Left colon (tissue), 2 donors: ENCODE data around the gene GJA4. TPM values are rescaled to one million over a fixed set of nuclear protein-coding genes. Genes with fewer than 3 reads are reported as not detected.
A peak's percentile ranks its signal among the peaks of the same experiment; 100 is the strongest.

Experiments used
- ATAC-seq: fragments of 200-7000 bp; cut with Tn5 transposase; one replicate; pipeline ENCODE4 v1.9.1; 2020; ENCODE audit warnings: mild to moderate bottlenecking, moderate library complexity
- DNase-seq, 2 donors: peaks; one replicate each; pipeline ENCODE4 v3.0.0-alpha.2; 2020
- intact Hi-C, 2 donors: fragments of 100-400 bp; cut with DNase I in 1 of 2; cut with micrococcal nuclease in 1 of 2; formaldehyde crosslinking; loops; one replicate each; pipeline versions ENCODE4 v1.11.2 to v1.14.0; 2022; cut with DNase I, micrococcal nuclease
- total RNA-seq, 2 donors: library from RNA; stranded (reverse); fragmentation: NEBNext Ultra II Directional; extraction: Animal tissue kit (Norgen Biotek cat#: 25700); gene quantifications; one replicate each; pipeline ENCODE4 v1.2.1, GENCODE V29; 2021
- donor health status: DM: no; HTN: no; CAD: no.
- donor health status: DM: yes; HTN: yes; CAD: no.

GJA4 gene
- total RNA-seq, 2 donors from 2014 or later: 1.5 to 2.3 TPM

- no peak for DNase-seq
- no peak for ATAC-seq
- intact Hi-C loops: no loop called here
Measured at GRCh38 chr1:34822202-34822601, 29.4 kb downstream of the GJA4 start.

- no peak for DNase-seq
- peak; percentile 24 for ATAC-seq
- intact Hi-C loops: no loop called here
Measured at GRCh38 chr1:34824817-34825454, 32.1 kb downstream of the GJA4 start.

- ATAC-seq (peak; percentile 96), DNase-seq (peak in 1 of 2 donors; percentile 31)
- intact Hi-C loops: no loop called here
Measured at GRCh38 chr1:34825455-34826091, 32.8 kb downstream of the GJA4 start.

GRCh38 chr1:34827341-34827941 is 34.6 kb downstream of the GJA4 start:
- DNase-seq (no peak), ATAC-seq (no peak)
- intact Hi-C loops: no loop called here

GRCh38 chr1:34828611-34829010 is 35.8 kb downstream of the GJA4 start:
- no peak for DNase-seq
- no peak for ATAC-seq
- intact Hi-C loops: no loop called here

GRCh38 chr1:34829250-34829649 is 36.5 kb downstream of the GJA4 start:
- no peak for DNase-seq
- no peak for ATAC-seq
- intact Hi-C loops: no loop called here

GRCh38 chr1:34831721-34832246 is 39.0 kb downstream of the GJA4 start:
- DNase-seq: no peak
- intact Hi-C loops: no loop called here
- no peak for ATAC-seq

- intact Hi-C loops: no loop called here
- DNase-seq (no peak), ATAC-seq (no peak)
Measured at GRCh38 chr1:34833711-34834110, 40.9 kb downstream of the GJA4 start.

GRCh38 chr1:34839526-34840305 is 46.9 kb downstream of the GJA4 start:
- intact Hi-C loops: no loop called here
- no peak for ATAC-seq
- no peak for DNase-seq

- DNase-seq (no peak), ATAC-seq (no peak)
- intact Hi-C loops: no loop called here
Measured at GRCh38 chr1:34840426-34840825, 47.6 kb downstream of the GJA4 start.

GRCh38 chr1:34842073-34842472 is 49.3 kb downstream of the GJA4 start:
- ATAC-seq (no peak), DNase-seq (no peak)
- intact Hi-C loops: no loop called here

- no peak for DNase-seq
- intact Hi-C loops: no loop called here
- no peak for ATAC-seq
Measured at GRCh38 chr1:34842952-34843371, 50.2 kb downstream of the GJA4 start.

GRCh38 chr1:34843392-34844251 is 50.8 kb downstream of the GJA4 start:
- intact Hi-C loops: no loop called here
- no peak for ATAC-seq

GRCh38 chr1:34844252-34844634 is 51.4 kb downstream of the GJA4 start:
- DNase-seq: no peak
- intact Hi-C loops: no loop called here
- no peak for ATAC-seq

More at GRCh38 chr1:34843392-34844251, 50.8 kb downstream of the GJA4 start:
- no peak for DNase-seq

Other genes starting within 250 kb of the GJA4 start
- gene GJB5, start 38.0 kb upstream of the GJA4 start, total RNA-seq: not detected
- under 1 TPM in 1 of 2 donors, not detected in 1; 0.11 TPM for gene GJB4, start 33.3 kb upstream of the GJA4 start, total RNA-seq
- gene GJB3, start 11.8 kb upstream of the GJA4 start, total RNA-seq: 10 to 100 TPM in 1 of 2 donors, 1 to 10 TPM in 1; 6.7 to 11.0 TPM
- 10 to 100 TPM; 58.8 to 59.4 TPM for gene SMIM12, start 66.8 kb downstream of the GJA4 start, total RNA-seq
- under 1 TPM; 0.24 to 0.28 TPM for gene DLGAP3, start 136.7 kb downstream of the GJA4 start, total RNA-seq
- gene TMEM35B, start 192.3 kb downstream of the GJA4 start, total RNA-seq: 10 to 100 TPM; 16.1 to 16.2 TPM
- gene ZMYM6, start 238.9 kb downstream of the GJA4 start, total RNA-seq: 10 to 100 TPM; 19.4 to 21.4 TPM